Measurements from ENCODE around the gene TMEM51.
"Not testable (repeated sequence)": the region's sequence is repeated elsewhere in the genome, so short reads cannot be mapped to it uniquely, and the experiment has no call there.

The TMEM51 gene

DNA sequence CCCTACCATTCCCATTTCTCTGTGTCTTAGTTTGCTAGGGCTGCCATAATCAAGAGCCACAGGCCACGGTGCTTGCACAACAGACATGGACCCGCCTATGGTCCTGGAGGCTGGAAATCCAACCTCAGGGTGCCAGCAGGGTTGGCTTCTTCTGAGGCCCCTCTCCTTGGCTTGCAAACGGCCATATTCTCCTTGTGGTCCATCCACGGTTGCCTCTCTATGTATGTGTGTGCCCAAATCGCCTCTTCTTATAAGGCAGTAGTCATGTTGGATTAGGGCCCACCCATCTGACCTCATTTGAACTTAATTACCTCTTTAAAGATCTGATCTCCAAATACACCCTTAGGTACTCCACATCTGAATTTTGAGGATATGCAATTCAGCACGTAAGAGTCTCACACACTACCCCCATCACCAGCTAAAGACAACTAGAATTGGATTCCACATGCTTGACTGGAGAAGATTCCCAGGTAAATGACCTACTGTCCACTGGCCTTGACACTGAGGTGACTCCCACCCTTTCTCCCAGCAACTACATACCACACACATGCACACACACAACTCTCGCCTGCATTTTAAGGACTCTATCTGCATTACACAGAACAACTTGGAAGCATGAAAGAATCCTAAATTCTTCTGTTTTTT is 28.3 kb upstream of the TMEM51 start:
- DNase-seq (ENCODE audit: low read depth in 3 of 3, low spot score in 1 of 3) = no peak

DNA sequence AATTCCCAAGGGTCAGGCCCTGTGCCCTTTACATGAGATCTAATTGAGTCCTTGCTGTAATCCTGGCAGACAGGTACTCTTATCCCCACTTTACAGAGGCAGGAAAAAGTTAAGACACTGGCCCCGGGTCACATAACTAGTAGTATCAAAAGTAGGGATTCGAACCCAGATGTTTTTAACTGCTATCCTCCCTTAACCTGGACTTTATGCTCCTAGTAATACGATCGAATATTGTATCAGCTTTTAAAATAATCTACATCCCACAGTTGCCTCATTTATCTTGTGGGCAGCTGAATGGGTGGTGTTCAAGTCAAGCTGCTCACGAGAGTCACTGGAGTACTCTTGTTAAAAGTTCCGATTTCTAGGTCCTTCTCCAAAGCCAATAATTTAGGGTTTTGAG is 25.5 kb upstream of the TMEM51 start:
- no peak for DNase-seq (ENCODE audit: low read depth in 3 of 3, low spot score in 1 of 3)

DNA sequence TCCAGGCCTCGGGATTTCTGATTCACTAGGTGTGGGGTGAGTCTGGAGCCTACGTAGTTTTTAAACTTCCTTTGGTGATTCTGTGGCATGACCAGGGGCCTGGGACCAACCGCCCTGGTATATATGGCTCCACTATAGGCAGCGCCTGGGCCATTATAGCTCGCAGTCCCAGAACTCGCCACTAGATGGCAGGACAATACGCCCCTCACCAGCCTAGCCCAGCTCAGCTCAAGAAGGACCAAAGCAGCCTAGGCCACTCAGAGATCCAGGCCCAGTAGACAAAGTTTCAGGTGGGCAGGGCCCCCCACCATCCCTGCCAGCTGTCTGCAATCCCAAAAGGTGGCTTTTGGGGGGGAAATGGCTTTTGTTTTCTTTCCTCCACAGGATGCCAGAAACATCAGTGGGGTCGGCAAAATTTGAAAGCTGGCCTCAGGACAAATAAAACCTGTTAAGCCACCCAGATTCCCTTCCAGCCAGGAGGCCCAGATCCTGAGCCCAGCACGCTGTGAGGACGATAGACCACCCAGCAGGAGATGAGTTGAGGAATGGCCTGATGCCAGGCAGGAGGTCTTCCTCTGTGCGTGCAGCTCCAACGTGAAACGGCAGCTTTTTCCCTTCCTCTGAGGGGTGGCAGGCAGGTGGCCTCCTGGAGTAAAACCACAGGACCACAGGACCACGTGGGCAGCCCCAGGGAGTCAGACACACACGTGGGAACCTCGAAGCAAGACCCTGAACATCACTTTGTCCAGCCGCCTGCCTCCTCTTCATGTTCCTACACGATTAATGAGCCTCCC is 24.8 kb upstream of the TMEM51 start:
- DNase-seq (ENCODE audit: low read depth in 3 of 3, low spot score in 1 of 3) = peak; percentile 33 to 70 (median 34)

DNA sequence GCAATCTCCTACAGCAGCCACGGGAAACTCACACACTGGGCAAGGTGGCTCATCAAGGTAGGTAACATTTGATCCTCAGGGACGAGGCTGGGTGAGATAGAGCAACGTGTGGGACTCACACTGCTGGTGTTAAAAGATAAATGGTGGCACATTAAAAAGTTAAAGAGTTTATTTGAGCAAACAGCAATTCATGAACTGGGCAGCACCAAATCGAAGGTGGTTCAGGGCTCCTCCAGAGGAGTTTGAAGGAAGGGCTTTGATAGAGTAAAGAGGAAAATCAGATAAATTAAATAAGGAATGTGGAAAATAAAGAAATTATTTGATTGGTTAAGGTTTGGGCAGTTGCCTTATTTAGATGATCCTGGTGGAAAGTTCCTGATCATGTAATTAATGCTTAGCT is 23.6 kb upstream of the TMEM51 start:
- no peak for DNase-seq (ENCODE audit: low read depth in 3 of 3, low spot score in 1 of 3)

DNA sequence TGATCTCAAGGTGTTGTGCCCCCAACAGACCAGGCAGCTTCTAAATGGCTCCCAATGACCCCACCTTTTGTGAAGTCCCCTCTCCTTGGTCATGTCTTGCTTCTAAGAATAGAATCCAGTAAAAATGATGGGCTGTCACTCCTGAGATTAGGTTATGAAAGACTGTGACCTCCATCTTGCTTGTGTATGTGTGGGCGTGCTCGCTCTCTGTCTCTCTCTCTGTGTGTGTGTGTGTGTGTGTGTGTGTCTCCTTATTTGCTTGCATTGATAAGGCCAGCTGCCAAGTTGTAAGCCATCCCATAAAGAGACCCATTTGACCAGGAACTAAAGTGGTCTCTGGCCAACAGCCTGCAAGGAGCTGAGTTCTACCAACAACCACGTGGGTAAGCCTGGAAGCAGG is 22.9 kb upstream of the TMEM51 start:
- no peak for DNase-seq (ENCODE audit: low read depth in 3 of 3, low spot score in 1 of 3)

DNA sequence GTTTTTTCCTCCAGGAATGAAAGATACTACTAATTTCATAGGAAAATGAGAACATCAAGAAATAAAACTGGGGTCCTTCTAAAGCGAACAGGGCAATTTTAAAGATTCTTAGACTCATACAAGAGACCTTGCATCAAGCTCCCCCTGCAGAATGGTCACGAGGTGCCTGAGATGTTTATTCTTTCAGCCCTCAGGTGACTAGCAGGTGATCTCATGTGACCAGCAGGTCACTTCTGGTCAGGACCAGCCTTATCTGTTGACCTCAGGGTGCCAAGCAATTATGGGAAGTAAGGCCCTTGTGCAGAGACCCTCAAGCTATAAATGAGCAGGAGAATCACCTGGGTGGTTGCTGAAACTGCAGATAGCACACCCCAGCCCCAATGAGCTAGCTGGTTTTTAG is 20.6 kb upstream of the TMEM51 start:
- no peak for DNase-seq (ENCODE audit: low read depth in 3 of 3, low spot score in 1 of 3)

DNA sequence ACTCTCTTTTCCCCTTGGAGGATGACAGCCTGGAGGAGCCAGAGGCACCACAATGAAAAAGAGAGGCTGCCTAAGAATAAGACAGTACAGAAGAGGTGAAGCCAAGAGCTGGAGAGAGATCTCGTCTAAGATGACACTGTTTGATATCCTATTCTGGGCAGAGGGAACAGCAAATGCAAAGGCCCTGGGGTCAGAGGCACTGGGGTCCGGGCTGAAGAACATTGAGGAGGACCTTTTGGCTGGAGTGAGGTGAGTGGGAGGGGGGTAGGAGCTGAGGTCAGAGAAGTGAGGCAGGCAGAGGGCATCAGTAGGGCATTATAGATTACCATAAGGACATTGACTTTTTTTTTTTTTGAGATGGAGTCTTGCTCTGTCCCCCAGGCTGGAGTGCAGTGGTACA is 19.3 kb upstream of the TMEM51 start:
- no peak for DNase-seq (ENCODE audit: low read depth in 3 of 3, low spot score in 1 of 3)

DNA sequence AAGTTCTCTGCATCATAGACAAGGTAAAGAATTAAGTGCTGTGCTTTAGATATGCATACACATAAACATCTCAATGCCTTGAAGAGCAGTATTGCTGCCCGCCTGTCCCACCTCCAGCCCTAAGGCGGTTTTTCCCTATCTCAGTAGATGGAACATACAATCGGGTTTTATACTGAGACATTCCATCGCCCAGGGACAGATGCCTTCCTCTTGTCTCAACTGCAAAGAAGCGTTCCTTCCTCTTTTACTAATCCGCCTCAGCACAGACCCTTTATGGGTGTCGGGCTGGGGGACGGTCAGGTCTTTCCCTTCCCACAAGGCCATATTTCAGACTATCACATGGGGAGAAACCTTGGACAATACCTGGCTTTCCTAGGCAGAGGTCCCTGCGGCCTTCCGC is 17.9 kb upstream of the TMEM51 start:
- DNase-seq (ENCODE audit: low read depth in 3 of 3, low spot score in 1 of 3) = not testable (repeated sequence)

DNA sequence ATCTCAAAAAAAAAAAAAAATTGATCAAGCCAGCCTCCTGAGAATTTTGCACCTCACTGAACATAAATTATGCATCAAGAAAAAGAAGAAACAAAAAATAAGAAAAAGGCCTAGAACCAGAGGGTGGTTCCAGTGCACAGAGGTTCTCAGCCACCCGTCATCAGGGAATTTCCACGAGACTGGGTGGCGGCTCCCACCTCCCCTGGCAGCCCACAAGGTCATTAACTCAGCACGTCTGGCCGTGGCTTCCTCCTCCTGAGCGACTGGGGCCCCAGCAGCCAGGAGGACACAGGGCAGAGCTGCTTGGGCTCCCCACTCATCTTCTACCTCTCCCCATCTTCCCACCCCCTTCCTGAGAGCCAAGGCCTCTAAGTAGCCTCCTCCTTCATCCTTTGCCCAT is 15.7 kb upstream of the TMEM51 start:
- DNase-seq (ENCODE audit: low read depth in 3 of 3, low spot score in 1 of 3) = no peak

DNA sequence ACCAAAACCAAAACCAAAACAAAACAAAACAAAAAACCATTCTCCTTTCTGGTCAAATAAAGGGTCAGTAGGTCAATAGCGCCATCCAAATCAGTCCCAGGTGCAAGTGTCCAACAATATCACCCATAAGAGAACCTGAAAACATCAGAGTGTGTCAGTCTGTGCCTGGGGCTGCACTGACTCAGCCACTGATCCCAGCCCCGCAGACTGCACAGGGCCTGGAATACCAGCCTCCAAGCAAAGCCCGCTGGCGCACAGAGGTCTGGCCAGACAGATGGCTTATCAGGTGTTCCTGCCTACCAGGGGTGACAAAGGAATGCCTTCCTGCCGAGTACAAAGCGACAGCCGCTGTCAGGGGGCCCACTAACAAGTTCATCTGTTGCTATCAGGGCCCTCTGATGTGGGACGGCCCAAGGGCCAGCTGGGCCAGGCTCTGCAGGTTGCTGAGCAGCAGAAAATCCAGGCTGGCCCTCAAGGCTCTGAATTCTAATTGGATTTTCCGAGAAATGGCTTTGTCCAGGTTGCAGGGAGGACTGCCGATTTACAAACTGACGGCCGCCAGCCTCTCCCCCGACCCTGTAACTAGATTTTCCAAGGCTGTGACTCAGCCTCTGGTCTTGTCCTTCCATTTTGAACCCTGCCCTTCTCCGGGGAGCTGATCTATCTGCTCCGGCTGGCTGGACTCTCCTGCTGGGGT is 13.7 kb upstream of the TMEM51 start:
- DNase-seq (ENCODE audit: low read depth in 3 of 3, low spot score in 1 of 3) = no peak

DNA sequence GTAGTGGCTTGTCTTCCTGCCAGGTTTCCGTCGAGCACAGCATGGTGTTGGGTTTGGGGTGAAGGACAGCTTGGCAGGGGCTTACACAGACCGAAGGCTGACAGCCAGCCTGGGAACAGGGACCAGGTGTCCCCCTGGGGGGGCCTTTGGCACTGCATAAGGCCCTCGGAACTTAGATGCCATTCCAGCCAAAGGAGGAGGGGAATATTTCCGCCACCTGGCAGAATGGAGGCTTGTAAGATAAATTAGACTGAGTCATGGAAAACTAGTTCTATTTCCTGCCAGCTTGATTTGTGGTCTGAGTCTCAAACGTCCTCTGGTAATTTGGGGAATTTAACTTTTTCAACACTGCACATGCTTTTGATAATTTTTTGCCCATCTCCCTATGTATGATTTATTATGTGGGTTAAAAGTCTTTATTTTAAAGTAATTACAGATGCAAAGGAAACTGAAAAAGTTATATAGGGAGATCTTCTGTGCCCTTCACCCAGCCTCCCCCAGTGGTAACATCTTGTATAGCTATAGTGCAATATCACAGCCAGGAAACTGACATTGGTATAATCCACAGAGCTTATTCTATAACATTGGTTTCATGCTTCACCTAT is 11.5 kb upstream of the TMEM51 start:
- no peak for DNase-seq (ENCODE audit: low read depth in 3 of 3, low spot score in 1 of 3)

DNA sequence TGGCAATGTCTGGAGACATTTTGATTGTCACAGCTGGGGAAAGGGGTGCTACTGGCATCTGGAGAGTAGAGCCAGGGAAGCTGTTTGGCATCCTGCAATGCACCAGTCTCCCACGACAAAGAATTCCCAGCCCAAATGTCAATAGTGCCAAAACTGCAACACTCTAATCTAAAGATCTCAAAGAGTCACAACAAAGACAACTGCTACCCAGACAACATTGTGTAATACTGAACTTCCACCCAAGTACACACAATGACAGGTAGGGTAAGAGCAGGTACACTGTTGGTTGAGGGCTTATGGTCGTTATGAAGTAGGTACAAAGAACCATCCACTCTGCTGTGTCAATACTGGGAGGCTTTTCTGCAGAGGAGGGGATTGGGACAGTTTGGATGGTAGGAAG is 8.2 kb upstream of the TMEM51 start:
- DNase-seq (ENCODE audit: low read depth in 3 of 3, low spot score in 1 of 3) = no peak

DNA sequence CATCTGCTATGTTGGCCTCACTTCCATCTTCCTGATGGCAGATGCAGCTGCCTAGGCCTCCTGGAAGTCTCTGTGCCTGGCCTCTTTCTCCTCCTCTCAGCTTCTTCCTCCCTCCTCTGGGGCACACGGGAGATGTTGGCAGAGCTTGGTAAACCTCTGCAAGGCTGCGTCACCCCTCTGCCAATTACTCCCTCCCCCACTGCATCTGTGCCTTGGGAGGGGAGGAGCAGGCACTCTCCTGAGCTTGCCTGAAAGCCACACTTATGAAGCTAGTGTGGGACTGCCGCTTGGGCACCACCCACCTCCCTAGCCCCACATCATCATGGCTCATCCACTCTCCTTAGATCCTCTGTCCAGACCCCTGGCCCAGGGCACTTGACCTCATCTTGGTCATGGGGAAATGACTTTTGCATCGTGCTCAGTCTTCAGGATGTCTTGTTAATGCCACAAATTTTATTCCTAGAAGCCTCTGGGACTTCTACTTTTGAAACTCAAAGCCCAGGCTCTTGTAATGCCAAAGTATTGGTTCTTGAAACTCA is 7.3 kb upstream of the TMEM51 start:
- no peak for DNase-seq (ENCODE audit: low read depth in 3 of 3, low spot score in 1 of 3)

DNA sequence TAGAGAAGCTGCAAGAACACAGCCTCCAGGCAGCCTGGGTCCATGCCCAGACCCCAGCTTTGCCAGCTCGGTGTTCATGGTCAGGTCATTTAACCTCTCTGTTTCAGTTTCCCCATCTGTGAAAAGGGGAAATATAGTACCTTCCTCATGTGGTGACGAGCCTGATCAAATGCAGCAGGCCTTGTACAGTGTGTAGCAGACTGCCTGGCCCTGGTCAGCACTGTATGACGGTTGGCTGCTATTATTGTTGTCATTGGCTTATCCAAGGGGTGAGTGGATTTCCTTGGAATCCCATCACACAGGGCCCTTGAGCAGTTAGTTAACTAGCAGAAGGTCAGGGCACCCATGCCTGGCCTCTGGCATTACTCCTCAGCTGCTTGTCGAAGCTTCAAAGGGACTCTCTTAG is 6.6 kb upstream of the TMEM51 start:
- DNase-seq (ENCODE audit: low read depth in 3 of 3, low spot score in 1 of 3) = no peak

DNA sequence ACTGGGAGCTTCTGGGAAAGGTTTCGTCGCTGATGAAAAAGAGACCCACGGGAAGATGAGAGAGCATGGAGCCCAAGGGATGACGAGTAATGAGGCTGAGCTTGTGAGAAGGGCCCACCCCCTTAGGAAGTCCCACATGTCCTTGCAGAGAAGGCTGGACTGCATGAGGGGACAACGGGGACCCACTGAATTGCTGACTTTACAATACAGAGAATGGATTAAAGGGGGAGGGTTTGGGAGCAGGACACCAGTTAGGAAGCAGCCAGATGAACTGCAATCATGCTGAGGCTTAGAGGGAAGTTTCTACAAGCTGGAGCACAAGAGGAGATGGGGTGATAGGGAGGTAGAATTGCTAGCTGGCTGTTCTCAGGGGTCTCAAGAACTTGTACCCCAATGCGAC is 5.5 kb upstream of the TMEM51 start:
- no peak for DNase-seq (ENCODE audit: low read depth in 3 of 3, low spot score in 1 of 3)

DNA sequence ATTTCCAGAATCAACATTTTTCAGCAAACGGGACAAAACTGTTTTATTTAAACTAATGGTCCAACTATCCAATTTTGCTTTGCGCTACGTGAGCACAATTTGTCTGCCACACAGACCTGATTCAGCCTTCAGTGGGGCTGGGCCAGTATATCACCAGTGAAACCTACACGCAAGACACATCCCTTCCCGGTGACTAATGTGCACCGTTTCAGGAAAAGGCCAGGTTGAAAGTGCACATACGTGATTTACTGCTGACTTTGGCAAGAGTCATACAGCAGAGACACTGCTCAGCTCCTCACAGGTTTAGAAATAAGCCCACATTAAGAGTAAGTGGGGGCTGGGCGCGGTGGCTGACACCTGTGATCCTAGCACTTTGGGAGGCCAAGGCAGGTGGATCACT is 5.1 kb upstream of the TMEM51 start:
- no peak for DNase-seq (ENCODE audit: low read depth in 3 of 3, low spot score in 1 of 3)

DNA sequence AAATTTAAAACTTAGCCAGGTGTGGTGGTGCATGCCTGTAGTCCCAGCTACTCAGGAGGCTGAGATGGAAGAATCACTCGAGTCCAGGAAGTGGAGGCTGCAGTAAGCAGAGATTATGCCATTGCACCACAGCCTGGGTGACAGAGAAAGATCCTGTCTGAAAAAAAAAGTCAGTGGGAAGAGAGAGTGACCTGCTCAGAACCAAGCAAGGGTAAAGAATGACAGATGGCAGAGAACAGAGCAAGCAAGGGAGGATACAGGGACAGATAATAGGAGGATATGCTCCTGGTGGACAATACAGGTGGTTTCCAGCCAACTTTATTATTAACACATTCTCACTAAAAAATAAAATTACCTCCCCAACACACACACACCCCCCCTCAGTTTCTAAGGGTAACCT is 4.6 kb upstream of the TMEM51 start:
- no peak for DNase-seq (ENCODE audit: low read depth in 3 of 3, low spot score in 1 of 3)

DNA sequence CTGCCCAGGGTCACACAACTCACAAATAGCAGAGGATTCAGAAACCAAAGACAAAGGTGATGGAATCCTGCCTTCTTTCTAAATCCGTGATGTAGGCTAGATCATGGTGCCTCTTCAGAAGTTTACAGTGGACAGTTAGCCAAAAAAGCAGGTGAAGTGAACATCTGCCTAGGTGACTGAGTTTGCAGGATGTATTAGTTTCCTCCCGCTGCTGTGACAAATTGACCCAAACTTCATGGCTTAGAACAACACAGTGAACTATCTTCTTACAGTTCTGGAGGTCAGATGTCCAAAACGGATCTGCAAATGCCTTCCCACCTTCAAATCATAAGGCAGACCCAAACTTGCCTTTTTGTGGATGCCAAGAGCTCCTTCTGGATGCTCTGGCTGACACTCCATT is 3.2 kb upstream of the TMEM51 start:
- no peak for DNase-seq (ENCODE audit: low read depth in 3 of 3, low spot score in 1 of 3)

DNA sequence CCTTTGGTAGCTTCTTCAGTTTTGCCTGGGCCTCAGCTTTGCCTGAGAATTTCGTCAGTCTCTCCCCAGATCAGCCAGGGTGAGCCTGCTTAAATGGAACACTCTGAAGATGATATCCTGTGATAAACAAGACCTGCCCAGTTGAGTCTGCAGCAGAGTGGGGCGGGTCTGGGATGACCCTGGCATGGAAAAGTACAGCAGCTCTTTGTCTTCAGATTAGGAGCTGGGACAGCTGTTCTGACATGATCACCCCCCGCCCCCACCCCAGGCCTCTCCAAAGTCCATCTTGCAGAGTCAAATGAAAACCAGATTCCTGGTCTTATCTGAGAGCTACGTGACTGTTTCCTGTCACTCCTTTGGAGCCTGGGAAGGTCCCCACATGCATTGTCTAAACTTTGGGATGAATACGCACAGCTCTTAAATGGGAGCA is 2.2 kb upstream of the TMEM51 start:
- no peak for DNase-seq (ENCODE audit: low read depth in 3 of 3, low spot score in 1 of 3)

DNA sequence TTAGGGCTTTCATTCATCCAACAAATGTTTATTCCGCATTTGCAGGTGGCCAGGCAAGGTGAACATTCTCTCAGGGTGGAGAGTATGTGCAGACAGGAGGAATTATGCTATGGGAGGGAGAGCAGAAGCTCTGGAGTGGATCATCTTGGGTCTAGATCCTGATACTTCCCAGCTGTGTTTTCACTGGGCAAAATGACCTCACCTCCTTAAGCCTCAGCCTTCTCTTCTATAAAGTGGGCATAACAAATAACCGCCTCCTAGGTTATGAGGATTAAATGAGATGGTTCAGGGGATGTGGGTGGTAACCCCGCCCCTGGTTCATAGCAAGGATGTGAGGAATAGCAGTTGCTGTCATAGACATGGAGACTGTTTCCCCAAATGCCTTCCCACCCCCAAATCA is 1.7 kb upstream of the TMEM51 start:
- no peak for DNase-seq (ENCODE audit: low read depth in 3 of 3, low spot score in 1 of 3)

DNA sequence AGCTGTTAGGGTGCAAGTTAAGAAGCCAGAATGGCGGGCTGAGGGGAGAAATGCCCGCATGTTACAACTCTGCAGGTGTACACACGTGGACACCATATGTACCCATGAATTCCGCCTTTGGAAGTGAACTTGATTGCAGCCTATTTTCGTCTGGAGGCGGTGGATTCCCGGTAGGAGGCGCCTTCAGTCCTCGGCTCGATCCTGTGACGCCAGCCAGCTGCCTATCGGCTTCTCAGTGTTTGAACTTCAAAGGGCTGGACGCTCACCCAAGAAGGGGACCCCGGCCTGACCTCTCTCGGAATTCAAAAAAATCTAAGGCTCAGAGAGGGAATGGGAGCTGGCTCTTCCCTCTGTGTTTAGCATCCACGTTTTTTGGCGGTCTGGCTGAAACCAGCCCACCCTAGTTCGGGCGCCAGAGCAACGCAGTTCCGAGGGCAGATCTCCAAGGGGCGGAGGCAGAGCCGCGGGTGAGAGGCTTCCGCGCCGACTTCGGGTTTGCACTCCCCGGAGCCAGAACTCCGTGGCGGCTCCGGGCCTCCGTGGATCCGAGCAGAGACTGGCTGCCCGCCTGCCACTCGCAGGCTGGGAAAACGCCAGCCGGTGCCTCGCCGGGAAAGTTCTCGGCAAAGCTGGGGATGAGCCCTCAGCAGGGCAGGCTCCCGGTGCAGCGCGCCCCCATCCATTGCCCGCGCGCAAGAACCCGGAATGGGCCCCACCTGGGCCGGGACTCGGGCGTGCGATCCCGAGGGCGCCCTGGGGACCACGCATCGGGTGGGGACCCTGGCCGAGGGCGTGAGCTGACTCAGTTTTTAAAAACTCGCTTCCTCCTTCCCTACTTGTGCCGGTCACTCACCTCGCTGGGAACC is 996 bp upstream of the TMEM51 start:
- DNase-seq (ENCODE audit: low read depth in 3 of 3, low spot score in 1 of 3) = no peak

Data from stimulated activated CD4-positive, alpha-beta T cell treated with anti-CD3 and anti-CD28 coated beads, TNF-alpha, amount 100 ng/mL, for 1 hour (primary cell).